Tibial artery (tissue), 4 donors: ENCODE results near the gene FTSJ1.

Experiments used
- DNase-seq, 2 donors: peaks; one replicate each; pipeline ENCODE4 v3.0.0-alpha.2; 2019
- H3K27ac ChIP-seq, 2 donors: fragments of 200-600 bp; sonication (generic) in 1 of 2; 1 replicate in 1 of 2; 2 replicates in 1 of 2; pipeline ENCODE4 v1.5.1; 2018 to 2019; ENCODE audit warnings: mild to moderate bottlenecking in 1 of 2
- H3K27me3 ChIP-seq, 2 donors: fragments of 200-600 bp; sonication (generic) in 1 of 2; one replicate each; pipeline versions ENCODE4 v1.5.1 to v1.6.0; 2016 to 2019
- H3K36me3 ChIP-seq, 3 donors: fragments of 200-600 bp; sonication (generic) in 2 of 3; one replicate each; pipeline ENCODE4 v1.5.1; 2016 to 2019; ENCODE audit warnings: mild to moderate bottlenecking in 2 of 3
- H3K4me1 ChIP-seq, 4 donors: fragments of 200-600 bp; sonication (generic) in 2 of 4; 1 replicate in 3 of 4; 2 replicates in 1 of 4; pipeline ENCODE4 v1.5.1; 2016 to 2019
- H3K4me3 ChIP-seq, 2 donors: fragments of 200-600 bp; sonication (generic) in 1 of 2; 1 replicate in 1 of 2; 2 replicates in 1 of 2; pipeline ENCODE4 v1.5.1; 2018 to 2019; ENCODE audit warnings: mild to moderate bottlenecking in 2 of 2
- H3K9me3 ChIP-seq, 3 donors: fragments of 200-600 bp; sonication (generic) in 1 of 3; one replicate each; pipeline ENCODE4 v1.5.1; 2016 to 2019
- intact Hi-C: fragments of 100-400 bp; cut with DNase I; formaldehyde crosslinking; loops from one replicate; pipeline ENCODE4 v1.15.0; 2023; ENCODE audit warnings: low total_unique reads
- TF ChIP-seq, protein P1 (sequence below), 2 experiments: fragments of 200-600 bp in 1 of 2; fragments of 450-650 bp in 1 of 2; IDR thresholded peaks; one replicate each; pipeline ENCODE4 v1.5.1; 2017 to 2019; ENCODE audit warnings: antibody characterized with exemption in 2 of 2, mild to moderate bottlenecking in 1 of 2, moderate library complexity in 1 of 2

FTSJ1 gene

DNA sequence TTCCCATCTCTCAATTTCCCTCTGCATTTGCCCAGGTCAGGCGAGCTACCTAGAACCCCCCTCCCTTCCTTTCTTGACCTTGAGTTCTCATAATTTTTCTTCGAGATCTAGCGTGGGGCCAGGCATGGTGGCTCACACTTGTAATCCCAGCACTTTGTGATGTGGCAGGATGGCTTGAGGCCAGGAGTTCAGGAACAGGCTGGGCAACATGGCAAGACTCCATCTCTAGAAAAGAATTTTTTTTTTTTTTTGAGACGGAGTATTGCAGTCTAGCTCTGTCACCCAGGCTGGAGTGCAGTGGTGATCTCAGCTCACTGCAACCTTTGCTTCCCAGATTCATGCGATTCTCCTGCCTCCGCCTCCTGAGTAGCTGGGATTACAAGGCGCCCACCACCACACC is 28.3 kb downstream of the FTSJ1 start:
- Histone ChIP-seq H3K36me3 (no peaks in the 10 kb centered on the region), H3K27me3 (no peaks in the 10 kb centered on the region), H3K4me1 (no peaks in the 10 kb centered on the region), H3K9me3 (no peaks in the 10 kb centered on the region), H3K4me3 (no peak overlapping the region), H3K27ac (no peak overlapping the region)
- no peak for DNase-seq
- intact Hi-C loops = no loop called here
- TF ChIP-seq, protein P1, sequence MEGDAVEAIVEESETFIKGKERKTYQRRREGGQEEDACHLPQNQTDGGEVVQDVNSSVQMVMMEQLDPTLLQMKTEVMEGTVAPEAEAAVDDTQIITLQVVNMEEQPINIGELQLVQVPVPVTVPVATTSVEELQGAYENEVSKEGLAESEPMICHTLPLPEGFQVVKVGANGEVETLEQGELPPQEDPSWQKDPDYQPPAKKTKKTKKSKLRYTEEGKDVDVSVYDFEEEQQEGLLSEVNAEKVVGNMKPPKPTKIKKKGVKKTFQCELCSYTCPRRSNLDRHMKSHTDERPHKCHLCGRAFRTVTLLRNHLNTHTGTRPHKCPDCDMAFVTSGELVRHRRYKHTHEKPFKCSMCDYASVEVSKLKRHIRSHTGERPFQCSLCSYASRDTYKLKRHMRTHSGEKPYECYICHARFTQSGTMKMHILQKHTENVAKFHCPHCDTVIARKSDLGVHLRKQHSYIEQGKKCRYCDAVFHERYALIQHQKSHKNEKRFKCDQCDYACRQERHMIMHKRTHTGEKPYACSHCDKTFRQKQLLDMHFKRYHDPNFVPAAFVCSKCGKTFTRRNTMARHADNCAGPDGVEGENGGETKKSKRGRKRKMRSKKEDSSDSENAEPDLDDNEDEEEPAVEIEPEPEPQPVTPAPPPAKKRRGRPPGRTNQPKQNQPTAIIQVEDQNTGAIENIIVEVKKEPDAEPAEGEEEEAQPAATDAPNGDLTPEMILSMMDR (IDR thresholded peaks at IDR 0.05) = no peak

DNA sequence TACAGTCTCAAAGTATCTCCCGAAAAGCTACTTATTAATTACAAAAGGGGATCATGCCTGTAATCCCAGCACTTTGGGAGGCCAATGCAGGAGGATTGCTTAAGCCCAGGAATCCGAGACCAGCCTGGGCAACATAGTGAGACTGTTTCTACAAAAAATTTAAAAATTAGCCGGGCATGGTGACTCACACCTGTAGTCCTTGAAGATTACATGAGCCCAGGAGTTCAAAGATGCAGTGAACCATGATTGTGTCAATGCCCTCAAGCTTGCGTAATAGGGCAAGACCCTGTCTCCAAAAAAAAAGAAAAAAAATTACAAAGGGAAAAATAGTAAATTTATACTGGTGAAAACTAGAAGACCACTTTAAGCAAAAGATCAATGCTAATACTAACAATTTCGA is 29.5 kb downstream of the FTSJ1 start:
- H3K27me3 ChIP-seq = no peaks in the 10 kb centered on the region
- no peak overlapping the region for H3K4me3 ChIP-seq
- H3K4me1 ChIP-seq = peaks cover 0 to 7% (median 0%) of the 10 kb centered on the region in 4 donors
- H3K9me3 ChIP-seq = no peaks in the 10 kb centered on the region
- H3K27ac ChIP-seq = no peak overlapping the region
- no peaks in the 10 kb centered on the region for H3K36me3 ChIP-seq
- DNase-seq = no peak
- intact Hi-C loops = no loop called here
- TF ChIP-seq, protein P1 (IDR thresholded peaks at IDR 0.05) = no peak

DNA sequence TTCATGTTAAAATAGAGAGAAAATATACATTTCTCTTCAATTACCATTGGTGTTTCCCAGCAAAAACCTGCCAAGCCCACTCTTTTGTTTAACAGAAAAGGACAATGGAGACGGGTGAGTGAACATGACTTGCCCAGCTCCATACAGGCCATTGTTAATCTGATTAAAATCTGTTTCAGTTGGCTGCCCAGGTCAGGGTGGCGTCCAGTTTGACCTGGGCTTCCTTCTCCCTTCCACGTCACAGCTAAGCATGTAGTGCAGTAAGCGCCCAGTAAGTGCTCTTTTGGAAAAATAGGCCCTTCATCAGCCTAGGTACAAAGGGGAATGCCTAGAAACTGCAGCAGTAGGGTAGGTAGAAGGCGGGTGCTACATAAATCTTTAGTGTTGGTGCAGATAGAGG is 31.2 kb downstream of the FTSJ1 start:
- Histone ChIP-seq H3K9me3 (no peaks in the 10 kb centered on the region), H3K36me3 (no peaks in the 10 kb centered on the region), H3K4me1 (peaks cover 0 to 7% (median 0%) of the 10 kb centered on the region in 4 donors), H3K27ac (no peak overlapping the region), H3K4me3 (no peak overlapping the region), H3K27me3 (no peaks in the 10 kb centered on the region)
- TF ChIP-seq, protein P1 (IDR thresholded peaks at IDR 0.05) = no peak
- intact Hi-C loops = no loop called here
- no peak for DNase-seq

DNA sequence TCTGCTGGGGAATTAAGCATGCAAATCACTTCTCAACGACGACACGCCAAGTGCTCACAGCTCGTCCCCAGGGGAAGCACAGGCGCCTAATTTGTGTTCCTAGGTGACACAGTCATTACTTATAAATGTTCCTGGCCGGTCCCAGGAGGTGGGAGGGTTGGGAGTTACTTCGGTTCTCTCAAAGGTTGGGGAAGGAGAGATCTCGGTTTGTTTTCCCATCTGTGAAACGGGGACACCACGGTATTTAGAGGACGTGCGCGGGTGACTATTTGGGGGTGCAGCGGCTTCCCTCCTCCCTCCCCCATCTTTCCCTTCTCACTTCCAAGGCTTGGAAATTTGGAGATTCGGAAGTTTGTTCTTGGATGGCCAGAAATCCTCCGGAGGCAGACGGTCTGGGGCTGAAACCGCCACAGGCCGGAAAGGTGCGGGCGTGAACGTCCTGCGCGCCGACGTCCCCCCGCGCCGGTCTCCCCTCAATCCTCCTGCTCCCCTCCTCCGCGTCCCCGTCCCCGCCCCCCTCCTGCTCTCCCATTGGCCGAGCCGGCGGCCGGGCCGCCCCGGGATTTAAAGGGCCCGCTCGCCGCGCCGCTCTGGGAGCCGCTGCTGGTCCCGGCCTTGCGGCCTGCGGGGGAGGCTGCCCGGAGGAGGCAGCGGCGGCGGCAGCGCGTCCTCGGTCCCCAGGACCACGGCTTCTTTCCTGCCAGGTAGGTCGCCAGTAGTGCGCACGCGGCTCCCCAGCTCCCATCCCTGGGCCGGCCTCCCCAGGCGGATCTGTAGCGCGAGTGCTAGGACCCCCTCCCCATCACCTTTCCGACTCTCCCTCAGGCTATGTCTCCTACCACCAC is 32.6 kb downstream of the FTSJ1 start, which contains the start of gene PORCN:
Gene PORCN, plus strand, starts transcription at position 593 of the 845 bp plus-strand sequence. CDS start 829 bp downstream, outside the sequence.
- Histone ChIP-seq H3K4me1 (peaks cover 0 to 7% (median 0%) of the 10 kb centered on the region in 4 donors), H3K4me3 (peak within 1 kb of the TSS; percentile 78), H3K9me3 (no peaks in the 10 kb centered on the region), H3K36me3 (no peaks in the 10 kb centered on the region), H3K27ac (peak within 1 kb of the TSS; percentile 71 to 81), H3K27me3 (no peaks in the 10 kb centered on the region)
- intact Hi-C loops = no loop called here
- TF ChIP-seq, protein P1 (IDR thresholded peaks at IDR 0.05) = no peak
- DNase-seq = peak; percentile 79 to 89

DNA sequence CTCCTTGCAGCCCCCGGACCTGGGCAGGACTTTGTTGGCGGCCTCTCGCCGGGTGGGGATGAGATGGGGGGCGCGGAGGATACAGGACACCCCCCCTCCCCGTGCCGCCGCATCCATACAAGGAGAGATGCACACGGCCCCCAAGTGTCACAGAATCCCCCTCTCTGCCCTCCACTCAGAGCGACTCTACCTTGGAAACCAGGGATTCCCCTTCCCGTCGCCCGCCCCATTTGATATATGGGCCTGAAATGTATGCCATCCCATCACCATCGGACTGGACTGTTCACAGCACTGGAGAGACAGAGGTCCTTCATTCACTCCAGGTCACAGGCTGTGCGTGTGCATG is 33.2 kb downstream of the FTSJ1 start:
- H3K9me3 ChIP-seq = no peaks in the 10 kb centered on the region
- TF ChIP-seq, protein P1 (IDR thresholded peaks at IDR 0.05) = no peak
- DNase-seq = no peak
- H3K27me3 ChIP-seq = no peaks in the 10 kb centered on the region
- H3K4me1 ChIP-seq = peaks cover 0 to 7% (median 0%) of the 10 kb centered on the region in 4 donors
- peaks cover 0 to 2% (median under 1%) of the 10 kb centered on the region in 3 donors for H3K36me3 ChIP-seq
- H3K4me3 ChIP-seq = peak overlapping the region; percentile 78
- peak overlapping the region; percentile 71 to 81 for H3K27ac ChIP-seq
- intact Hi-C loops = no loop called here
